ENCODE results near the gene NPTX1.

NPTX1 gene

GRCh38 chr17:80468242-80468641 is 8.2 kb downstream of the NPTX1 start:
- DNase-seq (ENCODE audit: insufficient read length, low spot score) (no peak), FAIRE-seq (no peak)
- no peak for TF ChIP-seq POLR2A (IDR thresholded peaks at IDR 0.05; ENCODE audit: low read depth, low read length)

GRCh38 chr17:80466188-80466705 is 10.2 kb downstream of the NPTX1 start:
- TF ChIP-seq POLR2A (IDR thresholded peaks at IDR 0.05; ENCODE audit: low read depth, low read length), result no peak
- no peak for FAIRE-seq
- DNase-seq (ENCODE audit: insufficient read length, low spot score), result no peak

GRCh38 chr17:80465327-80465974 is 11.0 kb downstream of the NPTX1 start:
- DNase-seq (ENCODE audit: insufficient read length, low spot score) (no peak), FAIRE-seq (no peak)
- TF ChIP-seq POLR2A (IDR thresholded peaks at IDR 0.05; ENCODE audit: low read depth, low read length), result no peak

GRCh38 chr17:80464486-80464885 is 11.9 kb downstream of the NPTX1 start:
- DNase-seq (ENCODE audit: insufficient read length, low spot score) (no peak), FAIRE-seq (no peak)
- TF ChIP-seq POLR2A (IDR thresholded peaks at IDR 0.05; ENCODE audit: low read depth, low read length), result no peak

GRCh38 chr17:80463784-80464400 is 12.5 kb downstream of the NPTX1 start:
- FAIRE-seq (no peak), DNase-seq (ENCODE audit: insufficient read length, low spot score) (no peak)
- no peak for TF ChIP-seq POLR2A (IDR thresholded peaks at IDR 0.05; ENCODE audit: low read depth, low read length)

- no peak for TF ChIP-seq POLR2A (IDR thresholded peaks at IDR 0.05; ENCODE audit: low read depth, low read length)
- DNase-seq (ENCODE audit: insufficient read length, low spot score) (no peak), FAIRE-seq (no peak)
Measured at GRCh38 chr17:80461528-80462160, 14.8 kb downstream of the NPTX1 start.

- DNase-seq (ENCODE audit: insufficient read length, low spot score) (no peak), FAIRE-seq (no peak)
- TF ChIP-seq POLR2A (IDR thresholded peaks at IDR 0.05; ENCODE audit: low read depth, low read length), result no peak
Measured at GRCh38 chr17:80460429-80460834, 16.0 kb downstream of the NPTX1 start.

- FAIRE-seq (no peak), DNase-seq (ENCODE audit: insufficient read length, low spot score) (no peak)
- no peak for TF ChIP-seq POLR2A (IDR thresholded peaks at IDR 0.05; ENCODE audit: low read depth, low read length)
Measured at GRCh38 chr17:80459234-80459633, 17.2 kb downstream of the NPTX1 start.

- DNase-seq (ENCODE audit: insufficient read length, low spot score) (no peak), FAIRE-seq (no peak)
- no peak for TF ChIP-seq POLR2A (IDR thresholded peaks at IDR 0.05; ENCODE audit: low read depth, low read length)
Measured at GRCh38 chr17:80458016-80458415, 18.4 kb downstream of the NPTX1 start.

GRCh38 chr17:80457236-80457856 is 19.1 kb downstream of the NPTX1 start:
- no peak for TF ChIP-seq POLR2A (IDR thresholded peaks at IDR 0.05; ENCODE audit: low read depth, low read length)
- FAIRE-seq (no peak), DNase-seq (ENCODE audit: insufficient read length, low spot score) (no peak)

GRCh38 chr17:80456465-80457235 is 19.8 kb downstream of the NPTX1 start:
- DNase-seq (ENCODE audit: insufficient read length, low spot score) (no peak), FAIRE-seq (no peak)
- no peak for TF ChIP-seq POLR2A (IDR thresholded peaks at IDR 0.05; ENCODE audit: low read depth, low read length)

GRCh38 chr17:80455784-80456183 is 20.6 kb downstream of the NPTX1 start:
- no peak for FAIRE-seq

GRCh38 chr17:80455336-80455710 is 21.1 kb downstream of the NPTX1 start:
- no peak for FAIRE-seq
- peak; percentile 76 for DNase-seq (ENCODE audit: insufficient read length, low spot score)
- TF ChIP-seq POLR2A (IDR thresholded peaks at IDR 0.05; ENCODE audit: low read depth, low read length), result no peak

More at GRCh38 chr17:80455784-80456183, 20.6 kb downstream of the NPTX1 start:
- DNase-seq (ENCODE audit: insufficient read length, low spot score), result no peak
- no peak for TF ChIP-seq POLR2A (IDR thresholded peaks at IDR 0.05; ENCODE audit: low read depth, low read length)
